HCEC 1CT (cell line): ENCODE measurements around the gene SLC2A6.
A peak's percentile ranks its signal among the peaks of the same experiment; 100 is the strongest.

ENCODE experiments used
- DNase-seq: peaks from one replicate; pipeline ENCODE4 v3.0.0-alpha.2; 2017

SLC2A6 gene

DNA sequence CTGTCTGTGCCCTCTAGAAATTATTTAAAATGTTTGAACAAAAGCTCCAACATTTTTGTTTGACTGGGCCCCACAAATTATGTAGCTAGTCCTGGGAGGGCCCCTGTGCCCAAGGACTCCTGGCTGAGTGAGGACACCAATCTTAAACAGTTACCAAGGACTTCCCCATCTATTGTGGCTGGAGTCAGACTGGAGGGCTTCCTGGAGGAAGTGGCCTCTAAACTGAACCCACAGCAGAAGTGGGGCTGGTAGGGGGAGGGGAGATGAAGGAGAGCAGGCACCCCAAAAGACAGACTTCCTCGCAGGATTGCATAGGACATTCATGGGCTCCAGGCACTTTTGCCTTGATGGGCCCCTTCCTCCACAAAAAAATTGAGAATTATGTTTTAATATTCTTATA is 48.7 kb downstream of the SLC2A6 start:
- no peak for DNase-seq

GRCh38 chr9:133429641-133430161 is 49.2 kb downstream of the SLC2A6 start:
- DNase-seq: no peak

DNA sequence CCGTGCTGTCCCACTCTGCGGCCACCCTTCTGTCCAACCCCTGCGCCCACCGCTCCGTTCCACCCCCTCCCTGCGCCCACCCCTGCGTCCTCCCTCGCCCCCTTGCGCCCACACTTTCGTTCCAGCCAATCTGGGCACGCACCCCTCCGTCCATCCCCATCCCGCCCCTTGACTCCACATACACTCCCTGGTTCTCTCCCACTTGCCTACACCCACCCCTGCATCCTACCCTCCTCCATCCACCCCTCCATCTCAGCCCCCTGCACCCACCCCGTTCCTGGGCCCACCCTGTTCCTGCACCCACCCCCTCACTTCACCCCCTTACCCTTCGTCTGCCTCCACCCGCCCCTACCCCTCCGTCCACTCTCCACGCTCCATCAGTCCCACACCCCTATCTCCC is 49.7 kb downstream of the SLC2A6 start:
- no peak for DNase-seq

DNA sequence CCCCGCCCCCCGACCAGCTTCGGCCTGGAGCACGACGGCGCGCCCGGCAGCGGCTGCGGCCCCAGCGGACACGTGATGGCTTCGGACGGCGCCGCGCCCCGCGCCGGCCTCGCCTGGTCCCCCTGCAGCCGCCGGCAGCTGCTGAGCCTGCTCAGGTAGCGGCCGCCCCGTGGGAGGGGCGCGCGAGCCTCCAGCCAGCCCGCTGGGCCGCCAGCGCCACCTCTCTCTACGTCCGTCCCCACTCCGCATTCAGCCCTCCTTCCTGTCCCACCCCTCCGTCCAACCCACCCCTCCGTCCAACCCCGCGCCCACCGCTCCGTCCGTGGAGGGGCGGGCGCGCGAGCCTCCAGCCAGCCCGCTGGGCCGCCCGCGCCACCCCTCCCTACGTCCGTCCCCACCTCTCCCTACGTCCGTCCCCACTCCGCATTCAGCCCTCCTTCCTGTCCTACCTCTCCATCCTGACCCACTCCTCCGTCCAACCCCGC is 50.2 kb downstream of the SLC2A6 start:
- DNase-seq: no peak

GRCh38 chr9:133427658-133428348 is 51.1 kb downstream of the SLC2A6 start:
- DNase-seq: no peak

DNA sequence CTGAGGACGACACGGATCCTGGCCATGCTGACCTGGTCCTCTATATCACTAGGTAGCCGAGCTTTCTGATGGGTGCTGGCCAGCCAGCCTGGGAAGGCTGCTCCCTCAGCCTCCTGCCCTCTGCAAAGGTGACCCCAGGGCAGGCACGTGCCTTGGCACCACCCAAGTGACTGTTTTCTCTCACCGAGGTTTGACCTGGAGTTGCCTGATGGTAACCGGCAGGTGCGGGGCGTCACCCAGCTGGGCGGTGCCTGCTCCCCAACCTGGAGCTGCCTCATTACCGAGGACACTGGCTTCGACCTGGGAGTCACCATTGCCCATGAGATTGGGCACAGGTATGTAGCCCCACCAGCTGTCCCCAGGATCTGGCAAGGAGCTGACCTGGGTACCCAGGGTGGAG is 52.9 kb downstream of the SLC2A6 start:
- no peak for DNase-seq

DNA sequence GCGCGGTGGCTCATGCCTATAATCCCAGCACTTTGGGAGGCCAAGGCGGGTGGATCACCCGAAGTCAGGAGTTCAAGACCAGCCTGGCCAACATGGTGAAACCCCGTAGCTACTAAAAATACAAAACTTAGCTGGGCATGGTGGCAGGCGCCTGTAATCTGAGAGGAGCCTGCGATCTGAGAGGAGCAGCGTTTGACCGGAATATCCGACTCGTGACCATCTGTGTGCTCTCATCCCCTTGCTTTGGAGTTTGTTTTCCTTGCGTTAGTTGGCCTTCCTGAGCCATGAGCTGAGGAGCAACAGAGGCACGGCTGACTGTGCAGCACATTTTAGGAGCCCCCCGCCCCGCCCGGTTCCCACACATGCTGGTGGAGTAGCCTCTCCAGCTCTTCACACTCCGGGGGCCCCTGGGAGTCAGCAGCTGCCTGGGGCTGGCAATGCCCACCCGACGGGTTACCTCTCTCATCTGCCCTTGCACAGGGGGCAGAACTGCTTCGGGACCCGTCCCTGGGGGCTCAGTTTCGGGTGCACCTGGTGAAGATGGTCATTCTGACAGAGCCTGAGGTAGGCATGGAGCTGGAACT is 53.8 kb downstream of the SLC2A6 start:
- no peak for DNase-seq

DNA sequence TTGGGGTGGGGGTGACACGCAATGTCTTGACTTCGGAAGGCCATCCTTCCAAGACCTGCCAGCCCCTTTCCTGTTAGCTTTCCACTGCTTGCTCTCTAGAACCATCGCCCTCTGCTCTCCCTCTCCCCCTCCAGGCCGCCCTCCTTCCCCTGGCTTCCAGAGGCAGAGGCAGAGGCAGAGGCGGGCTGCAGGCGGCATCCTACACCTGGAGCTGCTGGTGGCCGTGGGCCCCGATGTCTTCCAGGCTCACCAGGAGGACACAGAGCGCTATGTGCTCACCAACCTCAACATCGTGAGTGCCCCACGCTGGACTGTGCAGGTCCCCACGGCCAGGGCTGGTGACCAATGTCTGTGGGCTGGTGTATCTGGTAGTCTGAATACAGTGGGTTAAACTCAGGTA is 54.7 kb downstream of the SLC2A6 start:
- DNase-seq: no peak

GRCh38 chr9:133423216-133423615 is 55.7 kb downstream of the SLC2A6 start:
- DNase-seq: peak; percentile 5

GRCh38 chr9:133421615-133422542 is 57.0 kb downstream of the SLC2A6 start, which contains the start of gene ADAMTS13:
Gene ADAMTS13 (plus strand): TSS chr9:133422367. CDS start chr9:133422444, 77 bp downstream.
- no peak for DNase-seq
